HUES48 (cell line): ENCODE measurements around the gene KCNN2.

Source experiments
- H3K27ac ChIP-seq: one replicate; pipeline ENCODE4 v1.7.0; 2013; ENCODE audit warnings: low read depth, low read length, inconsistent platforms
- H3K27me3 ChIP-seq: 2 replicates; pipeline ENCODE4 v1.6.1; 2013; ENCODE audit warnings: mild to moderate bottlenecking, low read length; ENCODE audit not compliant: control insufficient read depth, insufficient read depth
- H3K36me3 ChIP-seq: 2 replicates; pipeline ENCODE4 v1.6.1; 2013; ENCODE audit warnings: low read length; ENCODE audit not compliant: control insufficient read depth, insufficient read depth
- H3K4me1 ChIP-seq: 2 replicates; pipeline ENCODE4 v1.6.1; 2013; ENCODE audit warnings: mild to moderate bottlenecking, low read length; ENCODE audit not compliant: control insufficient read depth, insufficient read depth
- H3K4me3 ChIP-seq: 2 replicates; pipeline ENCODE4 v1.5.1; 2013; ENCODE audit warnings: mild to moderate bottlenecking, low read depth, low read length
- H3K9ac ChIP-seq: 2 replicates; pipeline ENCODE4 v1.6.1; 2013; ENCODE audit warnings: mild to moderate bottlenecking, low read depth, low read length, moderate library complexity
- H3K9me3 ChIP-seq: 2 replicates; pipeline ENCODE4 v1.6.1; 2013; ENCODE audit warnings: low read length; ENCODE audit not compliant: control insufficient read depth, insufficient read depth

The KCNN2 gene

GRCh38 chr5:114330916-114331531 lies 30.8 kb upstream of the KCNN2 start:
- H3K4me1 ChIP-seq = no peaks in the 10 kb centered on the region
- no peak overlapping the region for H3K9ac ChIP-seq
- H3K4me3 ChIP-seq = no peak overlapping the region
- H3K36me3 ChIP-seq = no peaks in the 10 kb centered on the region
- H3K27me3 ChIP-seq = no peaks in the 10 kb centered on the region
- H3K27ac ChIP-seq = no peak overlapping the region
- H3K9me3 ChIP-seq = no peaks in the 10 kb centered on the region

DNA sequence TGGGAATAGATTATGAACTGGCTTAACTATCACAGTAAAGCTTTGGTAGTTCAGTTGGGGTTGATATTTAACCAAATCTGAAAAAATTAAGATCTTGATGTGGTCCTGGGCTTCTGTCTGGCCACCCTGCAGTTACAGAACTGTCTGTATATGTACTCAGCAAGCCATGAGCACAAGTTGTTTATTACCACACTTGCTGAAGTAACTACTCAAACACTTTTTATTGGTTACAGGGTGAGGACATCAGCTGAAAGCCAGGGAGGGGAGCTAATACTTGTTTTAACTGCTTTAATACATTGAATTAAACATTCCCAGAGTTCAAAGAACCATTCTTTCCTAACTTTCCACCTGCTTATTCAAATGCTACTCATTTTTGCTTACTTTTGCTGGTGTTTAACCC lies 29.4 kb upstream of the KCNN2 start:
- no peaks in the 10 kb centered on the region for H3K36me3 ChIP-seq
- no peak overlapping the region for H3K4me3 ChIP-seq
- no peaks in the 10 kb centered on the region for H3K4me1 ChIP-seq
- H3K9me3 ChIP-seq = no peaks in the 10 kb centered on the region
- H3K9ac ChIP-seq = no peak overlapping the region
- no peaks in the 10 kb centered on the region for H3K27me3 ChIP-seq
- no peak overlapping the region for H3K27ac ChIP-seq

DNA sequence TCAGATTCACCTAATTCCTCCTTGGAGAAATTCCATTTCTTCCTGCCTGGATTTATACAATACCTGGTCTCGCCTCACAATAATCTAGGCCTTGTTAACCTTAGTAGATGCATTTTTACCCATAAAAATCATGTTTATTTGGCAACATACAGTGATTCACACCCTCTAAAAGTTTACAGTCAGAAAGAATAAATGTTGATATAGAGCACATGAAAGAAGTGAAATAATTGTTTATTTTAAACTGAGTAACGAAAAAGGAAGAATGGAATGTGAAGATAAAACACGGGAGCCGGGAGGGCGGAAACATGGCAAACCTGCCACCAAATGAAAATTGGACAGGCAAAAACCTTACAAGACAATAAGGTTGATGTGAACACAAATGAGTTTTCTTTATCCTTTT lies 28.9 kb upstream of the KCNN2 start:
- Histone ChIP-seq H3K27me3 (no peaks in the 10 kb centered on the region), H3K4me3 (no peak overlapping the region), H3K36me3 (no peaks in the 10 kb centered on the region), H3K27ac (no peak overlapping the region), H3K9ac (no peak overlapping the region), H3K4me1 (no peaks in the 10 kb centered on the region), H3K9me3 (no peaks in the 10 kb centered on the region)

- H3K9me3 ChIP-seq = no peaks in the 10 kb centered on the region
- no peak overlapping the region for H3K9ac ChIP-seq
- H3K36me3 ChIP-seq = no peaks in the 10 kb centered on the region
- no peaks in the 10 kb centered on the region for H3K4me1 ChIP-seq
- H3K27me3 ChIP-seq = no peaks in the 10 kb centered on the region
- no peak overlapping the region for H3K27ac ChIP-seq
- no peak overlapping the region for H3K4me3 ChIP-seq
These were observed 26.5 kb upstream of the KCNN2 start for GRCh38 chr5:114335391-114335790.

DNA sequence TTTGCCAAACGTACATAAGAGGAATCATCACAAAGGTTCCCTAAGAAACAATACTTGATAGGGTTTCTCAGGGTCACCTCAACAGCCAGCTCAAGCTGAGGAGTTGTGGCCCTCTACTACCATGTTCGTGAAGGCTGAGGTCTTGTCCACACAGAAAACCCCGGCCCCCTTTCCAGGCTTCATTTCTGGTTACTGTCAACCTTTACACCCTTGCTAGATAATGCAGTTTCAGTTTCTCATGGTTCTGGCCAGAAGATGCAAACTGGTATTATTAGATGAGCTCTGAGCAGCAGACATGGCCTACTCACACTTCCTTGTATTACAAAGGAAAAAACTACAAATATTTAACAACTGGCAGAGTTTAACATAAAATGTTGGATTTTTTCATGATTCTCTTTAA lies 22.8 kb upstream of the KCNN2 start:
- H3K27ac ChIP-seq = no peak overlapping the region
- H3K36me3 ChIP-seq = no peaks in the 10 kb centered on the region
- H3K4me1 ChIP-seq = no peaks in the 10 kb centered on the region
- H3K4me3 ChIP-seq = no peak overlapping the region
- H3K9ac ChIP-seq = no peak overlapping the region
- no peaks in the 10 kb centered on the region for H3K27me3 ChIP-seq
- H3K9me3 ChIP-seq = no peaks in the 10 kb centered on the region

DNA sequence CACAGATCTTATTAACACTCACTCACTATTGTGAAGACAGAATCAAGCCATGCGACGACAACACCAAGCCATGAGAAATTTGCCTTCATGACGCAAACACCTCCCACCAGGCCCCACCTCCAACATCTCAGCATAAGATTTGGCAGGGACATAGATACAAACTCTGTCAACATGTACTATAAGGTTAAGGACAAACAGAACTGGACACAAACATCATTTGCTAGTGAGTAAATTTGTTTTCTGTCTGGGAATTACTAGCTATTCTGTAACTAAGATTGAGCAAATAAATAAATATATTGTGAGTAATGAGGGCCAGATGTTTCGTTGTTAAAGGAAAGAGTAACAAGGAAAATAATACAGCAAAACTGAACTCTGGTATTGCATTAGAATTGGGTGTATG lies 15.7 kb upstream of the KCNN2 start:
- no peaks in the 10 kb centered on the region for H3K9me3 ChIP-seq
- no peak overlapping the region for H3K9ac ChIP-seq
- H3K4me1 ChIP-seq = no peaks in the 10 kb centered on the region
- H3K27ac ChIP-seq = no peak overlapping the region
- H3K4me3 ChIP-seq = no peak overlapping the region
- no peaks in the 10 kb centered on the region for H3K27me3 ChIP-seq
- H3K36me3 ChIP-seq = no peaks in the 10 kb centered on the region

DNA sequence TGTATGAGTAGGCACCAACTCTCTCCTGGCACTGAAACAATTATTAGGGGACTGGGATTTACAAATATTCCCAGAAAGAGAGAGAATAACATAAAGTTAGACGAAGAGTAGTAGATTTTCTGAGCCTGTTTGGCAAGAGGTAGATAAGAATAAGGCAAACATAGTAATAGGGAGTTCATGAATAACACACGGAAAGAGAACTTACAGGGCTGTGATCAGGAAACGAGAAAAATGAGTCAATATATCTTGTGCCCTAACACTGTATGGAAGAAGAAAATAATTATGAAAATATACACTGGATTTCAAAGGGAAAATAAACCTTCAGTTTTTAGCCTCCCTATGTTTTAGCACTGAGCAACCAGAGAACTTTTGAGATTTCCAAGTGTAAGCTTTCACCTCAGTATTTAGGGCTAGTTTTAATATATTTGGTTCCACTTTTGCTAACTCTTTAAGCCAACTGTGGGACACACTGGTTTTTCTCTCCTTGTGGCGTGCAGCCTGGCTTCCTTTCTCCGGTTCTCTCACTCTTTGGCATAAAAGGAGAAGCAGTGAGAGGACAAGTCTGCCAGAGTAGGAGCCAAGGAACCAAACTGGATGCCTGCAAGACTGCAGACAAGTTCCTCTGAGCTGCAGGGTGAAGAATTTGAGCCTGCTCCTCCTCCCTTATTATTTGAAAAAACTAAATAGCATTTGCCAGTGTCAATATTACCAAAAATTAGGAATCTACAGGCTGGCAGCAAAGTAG lies 6.6 kb upstream of the KCNN2 start:
- Histone ChIP-seq H3K9ac (peak overlapping the region; percentile 16; the same call in 1 of the 2 replicates), H3K36me3 (no peaks in the 10 kb centered on the region), H3K9me3 (0 out of 2 replicates have a peak, but pooled peaks cover 2% of the 10 kb centered on the region), H3K27me3 (no peaks in the 10 kb centered on the region), H3K4me3 (no peak overlapping the region), H3K27ac (no peak overlapping the region), H3K4me1 (peaks cover 40% of the 10 kb centered on the region)

DNA sequence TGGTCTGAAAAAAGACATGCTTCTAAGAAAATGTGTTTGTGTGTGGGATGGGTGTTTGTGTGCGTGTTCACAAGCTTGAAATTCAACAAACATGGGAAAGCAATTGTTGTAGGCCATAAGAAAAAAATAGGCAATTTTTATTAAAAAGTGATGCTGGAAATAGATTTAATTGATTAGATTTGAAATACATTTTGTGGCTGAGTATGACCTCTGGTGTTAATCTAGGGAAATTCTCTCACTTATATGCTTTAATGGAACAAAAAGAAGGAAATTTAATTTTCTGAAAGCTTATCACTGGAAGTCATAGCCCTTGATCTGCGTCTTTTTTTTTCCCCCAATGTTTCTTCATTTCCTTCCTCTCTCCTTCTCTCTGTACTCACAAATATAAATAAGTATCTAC lies 3.5 kb upstream of the KCNN2 start:
- no peaks in the 10 kb centered on the region for H3K9me3 ChIP-seq
- H3K27ac ChIP-seq = no peak overlapping the region
- no peak overlapping the region for H3K4me3 ChIP-seq
- H3K27me3 ChIP-seq = peaks cover 4% of the 10 kb centered on the region; the same call in 1 of the 2 replicates
- H3K4me1 ChIP-seq = peaks cover 40% of the 10 kb centered on the region
- H3K36me3 ChIP-seq = no peaks in the 10 kb centered on the region
- no peak overlapping the region for H3K9ac ChIP-seq

DNA sequence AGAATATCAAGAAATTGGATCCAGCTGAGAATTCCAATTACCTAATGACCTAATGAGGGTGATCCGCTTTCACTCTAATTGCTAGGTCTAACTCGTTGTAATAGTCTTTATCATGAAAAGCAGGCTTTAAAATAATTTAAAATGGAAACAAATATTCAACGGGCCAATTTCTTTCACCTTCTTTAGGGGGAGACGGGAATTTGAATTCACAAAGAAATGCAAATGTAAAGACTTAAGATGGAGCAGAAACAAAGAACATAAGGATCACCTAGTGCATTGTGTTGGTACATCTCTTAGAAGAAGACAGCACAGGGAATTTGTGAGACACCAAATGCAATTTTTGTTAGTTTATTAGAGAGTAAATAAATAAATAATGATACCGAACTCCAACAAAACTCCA lies 1.5 kb upstream of the KCNN2 start:
- peak overlapping the region; percentile 95 for H3K4me3 ChIP-seq
- H3K36me3 ChIP-seq = peaks cover 6% of the 10 kb centered on the region
- H3K27ac ChIP-seq = peak overlapping the region; percentile 86
- peak overlapping the region; percentile 74 for H3K9ac ChIP-seq
- peaks cover 15% of the 10 kb centered on the region for H3K27me3 ChIP-seq
- H3K4me1 ChIP-seq = peaks cover 39% of the 10 kb centered on the region
- H3K9me3 ChIP-seq = no peaks in the 10 kb centered on the region

DNA sequence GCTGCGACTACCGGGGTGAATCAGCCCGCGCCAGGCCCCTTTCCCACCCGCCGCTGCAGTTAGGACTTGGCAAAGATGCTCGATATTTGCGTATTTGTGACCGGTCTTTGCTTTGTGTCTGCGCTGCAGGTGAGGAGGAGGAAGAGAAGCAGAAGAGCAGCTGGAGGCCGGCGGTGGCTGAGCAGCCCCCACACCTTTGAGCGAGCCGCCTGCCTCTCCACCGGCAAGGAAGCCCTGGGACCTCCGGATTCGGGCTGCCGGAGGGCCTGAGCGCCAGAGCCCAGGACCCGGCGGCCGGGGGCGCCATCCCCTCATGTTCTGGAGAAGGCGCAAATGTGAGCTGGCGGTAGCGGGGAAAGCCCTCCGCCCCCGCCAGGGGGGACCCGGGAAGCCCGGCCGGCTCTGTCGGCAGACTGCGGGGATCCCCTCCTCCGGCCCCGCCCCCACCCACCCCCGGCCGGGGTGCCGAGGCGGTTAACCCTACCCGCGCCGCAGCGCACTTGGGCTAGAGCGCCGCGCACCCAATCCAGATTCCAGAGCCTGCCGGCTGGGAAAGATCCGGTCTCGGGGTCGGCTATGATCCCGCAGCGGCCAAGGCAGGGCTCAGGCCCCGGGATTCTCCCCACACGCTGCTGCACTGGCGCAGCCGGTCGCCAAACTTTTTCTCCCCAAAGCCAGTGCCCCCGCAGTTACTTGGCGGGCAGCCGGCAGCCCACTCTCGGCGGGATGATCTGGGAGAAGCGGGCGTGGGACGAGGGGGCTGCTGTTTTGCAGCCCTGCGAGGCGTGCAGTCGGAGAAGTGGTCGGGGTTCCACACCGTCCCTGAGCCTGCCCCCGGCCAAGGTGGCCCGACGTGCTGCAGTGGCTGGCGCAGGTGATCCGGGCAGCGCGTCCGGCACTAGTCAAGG lies 800 bp upstream of the KCNN2 start:
- Histone ChIP-seq H3K9ac (peak overlapping the region; percentile 91), H3K9me3 (no peaks in the 10 kb centered on the region), H3K4me3 (peak overlapping the region; percentile 95), H3K27me3 (peaks cover 15% of the 10 kb centered on the region), H3K36me3 (peaks cover 12% of the 10 kb centered on the region), H3K27ac (peak overlapping the region; percentile 86), H3K4me1 (peaks cover 32% of the 10 kb centered on the region)
